Measurements from ENCODE around the gene PDXK. TPM values are rescaled to one million over a fixed set of nuclear protein-coding genes. Genes with fewer than 3 reads are reported as not detected.

PDXK gene
- total RNA-seq, 4 donors from 2014 or later: 122 to 156 (median 143) TPM

DNA sequence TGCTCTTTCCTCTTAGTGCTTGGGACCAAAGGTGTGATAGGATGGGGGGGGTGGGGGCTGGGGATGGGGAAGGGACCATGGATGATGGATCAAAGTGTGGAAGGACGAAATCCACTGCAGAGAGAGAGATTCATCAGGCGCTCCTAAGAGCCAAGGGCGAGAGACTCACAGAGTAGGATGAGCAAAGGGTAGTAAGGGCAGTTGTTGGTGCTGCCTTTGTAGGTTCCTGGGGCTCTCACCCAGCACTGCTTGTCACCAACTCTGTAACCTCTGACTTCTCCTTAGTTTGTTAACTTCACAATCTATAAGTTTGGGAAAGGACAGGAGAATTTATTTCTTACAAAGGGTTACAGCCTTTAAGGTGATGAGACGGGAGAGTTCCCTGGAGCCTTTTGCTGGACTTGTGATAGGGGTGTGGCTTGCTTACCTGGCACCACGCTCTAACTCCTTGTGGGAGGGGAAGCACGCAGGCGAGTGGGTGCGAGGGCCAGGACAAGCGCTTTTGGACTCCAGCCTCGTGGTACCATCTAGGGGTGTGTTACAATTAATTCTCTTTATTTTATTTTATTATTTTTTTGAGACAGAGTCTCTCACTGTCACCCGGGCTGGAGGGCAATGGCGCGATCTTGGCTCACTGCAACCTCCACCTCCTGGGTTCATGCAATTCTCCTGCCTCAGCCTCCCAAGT is 1.6 kb upstream of the PDXK start:
- 79 to 85% methylated on average over 13 of the region's 13 CpGs for WGBS, 2 donors
- H3K9me3 ChIP-seq: no peaks in the 10 kb centered on the region
- peak overlapping the region in 1 of 4 donors; percentile 13 for H3K27ac ChIP-seq
- DNase-seq (ENCODE audit: low spot score in 2 of 2): no peak
- peaks cover 0 to 36% (median 21%) of the 10 kb centered on the region in 4 donors for H3K4me1 ChIP-seq
- no peaks in the 10 kb centered on the region for H3K36me3 ChIP-seq
- H3K4me3 ChIP-seq: no peak overlapping the region
- no peaks in the 10 kb centered on the region for H3K27me3 ChIP-seq
- no peak for TF ChIP-seq CTCF (IDR thresholded peaks at IDR 0.05)
- no peak for TF ChIP-seq EP300 (IDR thresholded peaks at IDR 0.05)
- no peak for TF ChIP-seq POLR2A (IDR thresholded peaks at IDR 0.05)

DNA sequence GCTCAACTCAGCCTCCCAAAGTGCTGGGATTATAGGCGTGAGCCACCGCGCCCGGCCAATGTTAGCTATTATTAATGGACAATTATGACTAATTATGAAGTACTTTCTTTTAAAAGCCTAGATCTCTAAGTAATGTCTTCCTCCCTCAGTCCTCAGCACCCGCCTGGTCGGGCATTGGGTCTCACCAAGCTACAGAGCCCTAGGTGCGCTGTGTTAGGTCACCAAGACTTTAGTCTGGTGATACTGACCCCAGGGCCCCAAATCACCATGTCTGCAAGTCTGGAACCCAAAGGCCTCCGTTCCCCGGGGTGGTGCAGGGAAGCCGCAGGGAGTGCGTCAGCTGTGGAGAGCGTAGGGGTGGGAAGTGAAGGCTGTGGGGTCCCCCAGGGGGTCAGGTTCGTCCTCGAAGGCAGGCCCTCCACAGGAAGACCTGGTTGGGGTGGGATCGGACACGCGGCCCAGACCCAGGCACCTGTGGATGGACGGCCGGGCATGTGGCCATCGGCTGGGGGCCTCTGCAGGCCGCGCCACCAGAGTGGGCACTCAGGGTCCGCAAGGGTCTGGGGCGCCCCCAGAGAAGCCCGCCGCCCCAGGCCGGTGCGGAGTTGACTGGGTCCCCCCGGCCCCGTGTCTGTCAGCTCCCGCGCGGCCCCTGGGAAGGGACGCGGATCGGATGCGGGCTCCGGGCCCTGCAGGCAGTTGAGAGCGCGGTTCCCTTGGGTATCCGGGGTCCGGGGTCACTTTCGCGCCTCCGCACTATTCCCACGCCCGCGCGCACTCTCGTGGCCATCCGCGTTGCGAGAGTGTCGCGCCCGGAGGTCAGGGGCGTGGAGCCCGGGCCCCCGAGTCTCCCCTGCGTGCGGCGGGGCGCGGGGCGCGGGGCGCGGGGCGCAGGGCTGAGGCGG is 710 bp upstream of the PDXK start:
- Histone ChIP-seq H3K27ac (peak overlapping the region in 3 of 4 donors; percentile 68 to 91 (median 91)), H3K36me3 (peaks cover 0 to under 1% (median 0%) of the 10 kb centered on the region in 3 donors), H3K4me1 (peaks cover 0 to 35% (median 21%) of the 10 kb centered on the region in 4 donors), H3K4me3 (peak overlapping the region; percentile 68 to 88 (median 86)), H3K9me3 (no peaks in the 10 kb centered on the region), H3K27me3 (no peaks in the 10 kb centered on the region)
- WGBS, 2 donors: 30 to 32% methylated on average over 49 to 61 of the region's 70 CpGs
- DNase-seq (ENCODE audit: low spot score in 2 of 2): no peak
- no peak for TF ChIP-seq EP300 (IDR thresholded peaks at IDR 0.05)

DNA sequence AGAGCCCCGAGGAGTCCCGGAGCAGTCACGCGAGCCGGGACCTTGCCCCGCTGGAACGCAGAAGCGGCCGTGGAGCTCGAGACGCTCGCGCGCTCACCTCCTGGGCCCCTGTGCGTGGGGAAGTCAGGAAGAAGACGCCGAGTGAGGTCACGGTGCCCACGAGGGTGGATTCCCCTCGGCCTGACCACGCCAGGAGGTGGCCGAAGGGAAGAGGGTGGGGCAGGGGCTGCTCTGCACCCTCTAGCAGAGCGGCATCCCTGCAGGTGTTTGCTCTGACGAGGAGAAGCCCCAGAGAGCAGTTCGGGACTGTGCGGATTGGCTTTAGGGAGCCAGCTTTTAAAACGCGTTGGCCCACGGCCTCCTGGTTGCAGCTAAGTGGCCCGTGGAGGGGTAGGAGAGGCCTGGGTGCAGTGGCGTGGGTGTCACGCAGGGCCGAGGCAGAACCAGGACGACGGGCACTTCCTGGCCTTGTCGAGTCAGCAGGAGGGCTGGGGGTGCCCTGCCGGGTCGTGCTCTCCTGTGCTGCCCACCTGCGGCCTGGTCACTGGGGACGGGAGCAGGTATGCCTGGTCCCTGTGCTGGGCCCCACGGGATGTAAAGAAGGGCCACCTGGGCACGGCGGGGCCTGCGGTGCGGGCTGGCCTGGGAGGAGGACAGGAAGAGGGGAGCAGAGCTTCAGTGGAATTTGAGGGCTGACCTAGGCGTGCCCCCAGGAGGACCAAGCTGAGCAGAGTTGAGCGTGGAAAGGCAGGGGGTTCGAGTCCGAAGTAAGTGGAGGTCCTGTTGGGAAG is 1.0 kb downstream of the PDXK start:
- H3K4me1 ChIP-seq: peaks cover 0 to 42% (median 21%) of the 10 kb centered on the region in 4 donors
- no peaks in the 10 kb centered on the region for H3K9me3 ChIP-seq
- WGBS, 2 donors: 11 to 18% methylated on average over 33 to 49 of the region's 49 CpGs
- peaks cover 0 to 14% (median 4%) of the 10 kb centered on the region in 3 donors for H3K36me3 ChIP-seq
- DNase-seq (ENCODE audit: low spot score in 2 of 2): no peak
- TF ChIP-seq POLR2A (IDR thresholded peaks at IDR 0.05) (no peak), CTCF (IDR thresholded peaks at IDR 0.05) (no peak), EP300 (IDR thresholded peaks at IDR 0.05) (no peak)
- H3K27ac ChIP-seq: peak overlapping the region; percentile 64 to 91 (median 87)
- H3K4me3 ChIP-seq: peak overlapping the region; percentile 68 to 88 (median 80)
- no peaks in the 10 kb centered on the region for H3K27me3 ChIP-seq

- H3K27me3 ChIP-seq: no peaks in the 10 kb centered on the region
- H3K4me3 ChIP-seq: peak overlapping the region; percentile 68 to 88 (median 80)
- no peak for TF ChIP-seq POLR2A (IDR thresholded peaks at IDR 0.05)
- TF ChIP-seq EP300 (IDR thresholded peaks at IDR 0.05): no peak
- TF ChIP-seq CTCF (IDR thresholded peaks at IDR 0.05): no peak
- H3K36me3 ChIP-seq: peaks cover 0 to 14% (median 4%) of the 10 kb centered on the region in 3 donors
- WGBS, 2 donors: 78 to 83% methylated on average over 16 of the region's 16 CpGs
- no peak for DNase-seq (ENCODE audit: low spot score in 2 of 2)
- H3K4me1 ChIP-seq: peaks cover 0 to 49% (median 24%) of the 10 kb centered on the region in 4 donors
- H3K27ac ChIP-seq: peak overlapping the region in 2 of 4 donors; percentile 83 to 91
- no peaks in the 10 kb centered on the region for H3K9me3 ChIP-seq
Observed at GRCh38 chr21:43720539-43721166, 1.7 kb downstream of the PDXK start.

DNA sequence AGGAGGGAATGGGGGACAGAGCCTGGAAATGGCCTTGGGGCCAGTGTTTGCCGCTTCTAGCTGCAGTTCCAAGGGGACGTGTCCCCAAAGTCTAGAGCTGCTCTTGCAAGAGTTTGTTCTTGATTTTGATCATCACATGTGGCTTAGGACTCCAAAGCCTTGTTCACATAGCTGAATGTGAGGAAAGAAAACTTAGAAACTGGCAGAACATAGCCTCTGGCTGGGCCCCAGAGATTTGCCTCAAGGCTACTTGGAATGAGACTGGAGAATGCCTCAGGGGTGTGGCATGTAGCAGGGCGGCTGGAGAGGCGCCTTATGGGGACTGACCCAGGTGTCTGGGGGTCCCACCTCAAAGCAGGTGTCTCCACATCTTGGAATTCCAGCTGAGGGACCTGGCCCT is 2.3 kb downstream of the PDXK start:
- 83 to 88% methylated on average over 4 of the region's 4 CpGs for WGBS, 2 donors
- peak overlapping the region in 2 of 4 donors; percentile 83 to 91 for H3K27ac ChIP-seq
- H3K4me3 ChIP-seq: peak overlapping the region in 3 of 4 donors; percentile 68 to 88 (median 73)

More for the DNA sequence above, 2.3 kb downstream of the PDXK start:
- peaks cover 0 to 14% (median 4%) of the 10 kb centered on the region in 3 donors for H3K36me3 ChIP-seq
- no peaks in the 10 kb centered on the region for H3K27me3 ChIP-seq
- TF ChIP-seq EP300 (IDR thresholded peaks at IDR 0.05): no peak
- TF ChIP-seq CTCF (IDR thresholded peaks at IDR 0.05): no peak
- TF ChIP-seq POLR2A (IDR thresholded peaks at IDR 0.05): no peak
- no peak for DNase-seq (ENCODE audit: low spot score in 2 of 2)
- peaks cover 0 to 55% (median 27%) of the 10 kb centered on the region in 4 donors for H3K4me1 ChIP-seq
- H3K9me3 ChIP-seq: no peaks in the 10 kb centered on the region

Data from tibial nerve (tissue), 4 donors.